22Rv1 (cell line): ENCODE results near the gene CEBPE.
"Not testable (repeated sequence)": the region's sequence is repeated elsewhere in the genome, so short reads cannot be mapped to it uniquely, and the experiment has no call there.

ENCODE experiments used
- CTCF ChIP-seq: fragments of 450-650 bp; IDR thresholded peaks from 2 replicates; pipeline ENCODE4 v1.5.1; 2017; ENCODE audit warnings: mild to moderate bottlenecking
- ZFX ChIP-seq: fragments of 450-650 bp; IDR thresholded peaks from 2 replicates; pipeline ENCODE4 v1.6.1; 2017; ENCODE audit warnings: antibody characterized with exemption, borderline replicate concordance

GRCh38 chr14:23107620-23108019 is 11.4 kb downstream of the CEBPE start:
- not testable (repeated sequence) for TF ChIP-seq CTCF, ZFX
